HG02970 (cell line): ENCODE measurements around the gene TAOK3.
"Not testable (repeated sequence)": the region's sequence is repeated elsewhere in the genome, so short reads cannot be mapped to it uniquely, and the experiment has no call there.

Experiments used
- ATAC-seq: cut with Tn5 transposase; IDR thresholded peaks from one replicate; pipeline ENCODE4 v1.9.1; 2021; ENCODE audit warnings: mild to moderate bottlenecking, moderate library complexity, moderate number of reproducible peaks; ENCODE audit not compliant: unreplicated experiment, low FRiP score

TAOK3 gene

GRCh38 chr12:118344829-118345228 lies 27.9 kb downstream of the TAOK3 start:
- ATAC-seq = no peak

- no peak for ATAC-seq
These were observed 30.6 kb downstream of the TAOK3 start for GRCh38 chr12:118342090-118342489.

- ATAC-seq = no peak
These were observed 35.4 kb downstream of the TAOK3 start for GRCh38 chr12:118337194-118337838.

- ATAC-seq = no peak
These were observed 36.6 kb downstream of the TAOK3 start for GRCh38 chr12:118336123-118336522.

GRCh38 chr12:118334939-118335567 lies 37.7 kb downstream of the TAOK3 start:
- no peak for ATAC-seq

- no peak for ATAC-seq
These were observed 38.5 kb downstream of the TAOK3 start for GRCh38 chr12:118334241-118334640.

- no peak for ATAC-seq
These were observed 40.2 kb downstream of the TAOK3 start for GRCh38 chr12:118332511-118332910.

- ATAC-seq = no peak
These were observed 42.2 kb downstream of the TAOK3 start for GRCh38 chr12:118330421-118331018.

GRCh38 chr12:118328486-118329330 lies 44.0 kb downstream of the TAOK3 start:
- no peak for ATAC-seq

GRCh38 chr12:118327391-118327790 lies 45.3 kb downstream of the TAOK3 start:
- no peak for ATAC-seq

GRCh38 chr12:118326991-118327390 lies 45.7 kb downstream of the TAOK3 start:
- no peak for ATAC-seq

GRCh38 chr12:118325081-118325480 lies 47.6 kb downstream of the TAOK3 start:
- no peak for ATAC-seq

GRCh38 chr12:118319627-118320026 lies 53.1 kb downstream of the TAOK3 start:
- no peak for ATAC-seq

GRCh38 chr12:118318744-118319143 lies 54.0 kb downstream of the TAOK3 start:
- ATAC-seq = no peak

- no peak for ATAC-seq
These were observed 55.0 kb downstream of the TAOK3 start for GRCh38 chr12:118317729-118318128.

GRCh38 chr12:118315821-118316220 lies 56.9 kb downstream of the TAOK3 start:
- no peak for ATAC-seq

- no peak for ATAC-seq
These were observed 60.1 kb downstream of the TAOK3 start for GRCh38 chr12:118312578-118312977.

GRCh38 chr12:118311666-118312065 lies 61.0 kb downstream of the TAOK3 start:
- ATAC-seq = no peak

- ATAC-seq = no peak
These were observed 62.4 kb downstream of the TAOK3 start for GRCh38 chr12:118310320-118310719.

- not testable (repeated sequence) for ATAC-seq
These were observed 64.7 kb downstream of the TAOK3 start for GRCh38 chr12:118308006-118308405.
